GM12865 (cell line): Measurements from ENCODE around the gene C17orf67.

Experiments
- DNase-seq: peaks from one replicate; pipeline ENCODE4 v3.0.0; 2010; ENCODE audit warnings: low read depth
- H3K4me3 ChIP-seq: 2 replicates; pipeline ENCODE4 v1.5.1; 2011; ENCODE audit warnings: mild to moderate bottlenecking, low read depth, low read length, control low read depth
- CTCF ChIP-seq: IDR thresholded peaks from 2 replicates; pipeline ENCODE4 v1.5.1; 2011; ENCODE audit warnings: low read length, control low read depth, low read depth, inconsistent platforms; ENCODE audit not compliant: insufficient read depth; ENCODE audit errors: missing control alignments

C17orf67 gene

GRCh38 chr17:56793531-56793930 lies 40.2 kb downstream of the C17orf67 start:
- DNase-seq: no peak
- TF ChIP-seq CTCF: no peak
- H3K4me3 ChIP-seq: no peak overlapping the region

DNA sequence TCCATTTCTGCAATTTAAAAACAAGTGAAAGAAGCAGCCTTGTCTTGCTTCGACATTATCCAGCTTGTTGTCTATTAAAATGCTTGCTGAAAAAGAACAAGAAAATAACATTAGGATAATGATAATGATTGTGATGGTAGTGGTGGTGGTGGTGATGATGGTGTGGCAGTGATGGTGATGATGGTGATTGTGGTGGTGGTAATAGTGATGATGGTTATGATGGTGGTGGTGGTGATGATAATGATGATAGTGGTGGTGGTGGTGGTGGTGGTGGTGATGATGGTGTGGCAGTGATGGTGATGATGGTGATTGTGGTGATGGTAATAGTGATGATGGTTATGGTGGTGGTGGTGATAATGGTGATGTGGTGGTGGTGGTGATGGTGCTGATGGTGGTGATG lies 41.5 kb downstream of the C17orf67 start:
- DNase-seq: no peak
- no peak overlapping the region for H3K4me3 ChIP-seq
- no peak for TF ChIP-seq CTCF

DNA sequence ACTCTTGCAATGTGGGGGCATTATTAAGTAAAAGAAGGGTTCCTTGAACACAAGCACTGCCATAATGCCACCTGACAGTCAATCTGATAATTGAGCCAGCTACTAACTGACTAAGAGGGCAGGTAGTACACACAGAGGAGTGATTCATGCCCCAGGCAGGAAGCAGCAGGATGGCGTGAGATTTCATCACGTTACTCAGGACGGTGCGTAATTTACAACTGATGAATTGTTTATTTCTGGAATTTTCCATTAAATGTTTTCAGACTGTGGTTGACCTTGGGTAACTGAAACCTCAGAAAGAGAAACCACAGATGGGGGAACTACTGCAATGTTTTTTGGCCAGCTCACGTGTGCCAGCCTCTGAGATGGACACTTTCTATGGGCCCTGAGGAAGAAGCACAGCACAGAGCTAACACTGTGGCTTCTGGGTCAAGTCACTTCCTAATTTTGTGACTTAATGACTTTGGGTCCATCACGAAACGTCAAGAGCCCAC lies 46.7 kb downstream of the C17orf67 start:
- no peak overlapping the region for H3K4me3 ChIP-seq
- DNase-seq: peak; percentile 55
- TF ChIP-seq CTCF: no peak

DNA sequence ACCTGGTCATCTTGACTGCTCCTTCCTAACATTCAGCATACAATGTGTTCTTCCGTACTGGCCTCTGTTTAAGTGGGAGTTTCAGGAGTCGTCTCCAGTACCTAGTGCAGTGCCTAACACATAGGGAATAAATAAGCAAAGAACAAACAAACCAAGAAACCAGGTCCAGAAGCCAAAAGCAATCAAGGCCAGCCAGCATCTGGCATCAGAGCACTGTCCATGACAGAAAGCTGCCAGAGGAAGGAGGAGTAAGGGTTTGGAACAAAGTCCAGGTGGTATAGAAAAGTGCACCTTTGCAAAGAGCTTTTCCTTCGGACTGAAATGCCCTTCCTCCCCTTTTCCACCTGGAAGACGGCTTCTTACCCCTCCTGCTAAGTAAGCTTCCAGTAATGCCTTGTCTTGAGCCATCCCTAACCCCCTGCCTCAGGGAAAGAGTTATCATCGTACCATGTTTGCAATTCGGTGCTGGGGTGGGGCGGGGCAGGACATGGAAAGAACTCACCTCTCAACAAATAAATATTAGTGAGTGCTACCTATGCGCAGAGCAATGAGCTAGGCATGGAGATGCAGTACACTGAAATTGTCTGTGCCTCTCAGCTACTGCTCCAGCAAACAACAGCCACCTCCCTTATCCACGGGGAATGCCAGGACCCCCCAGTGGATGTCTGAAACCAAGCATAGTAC lies 47.6 kb downstream of the C17orf67 start:
- no peak overlapping the region for H3K4me3 ChIP-seq
- no peak for DNase-seq
- TF ChIP-seq CTCF: no peak

- no peak overlapping the region for H3K4me3 ChIP-seq
- DNase-seq: no peak
- no peak for TF ChIP-seq CTCF
Observed at GRCh38 chr17:56785405-56785804, 48.3 kb downstream of the C17orf67 start.

DNA sequence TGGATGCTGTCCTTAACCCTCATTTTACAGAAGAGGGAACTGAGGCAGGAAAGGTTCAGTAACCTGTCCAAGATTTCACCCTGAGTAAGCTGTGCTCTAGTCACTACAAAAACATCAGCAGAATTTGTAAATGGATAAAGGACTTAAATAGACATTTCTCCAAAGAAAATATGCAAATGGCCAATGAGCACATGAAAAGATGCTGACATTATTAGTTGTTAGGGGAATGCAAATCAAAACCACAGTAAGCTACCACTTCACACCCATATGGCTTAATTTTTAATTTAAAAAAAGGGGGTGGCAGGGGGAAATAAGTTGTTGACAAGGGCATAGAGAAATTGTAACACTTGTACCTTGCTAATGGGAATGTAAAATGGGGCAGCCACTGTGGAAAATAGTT lies 51.4 kb downstream of the C17orf67 start:
- DNase-seq: no peak
- TF ChIP-seq CTCF: no peak
- no peak overlapping the region for H3K4me3 ChIP-seq

DNA sequence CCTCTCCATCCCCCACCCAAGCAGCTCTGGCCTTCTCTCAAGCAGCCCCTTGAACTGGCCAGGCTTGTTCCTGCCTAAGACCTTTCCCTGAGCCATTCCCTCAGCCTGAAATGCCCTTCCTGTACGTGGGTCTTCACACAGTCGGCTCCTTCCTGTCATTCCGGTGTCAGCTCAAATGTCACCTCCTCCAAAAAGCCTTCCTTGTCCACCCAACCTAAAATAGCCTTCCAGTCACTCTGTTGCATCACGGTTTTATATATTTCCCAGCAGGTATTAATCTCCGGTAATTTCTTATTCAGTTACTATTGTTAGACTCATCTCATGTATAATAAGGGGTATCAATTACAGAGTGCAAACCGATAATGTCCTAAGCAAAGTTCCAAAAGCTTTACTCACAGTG lies 51.8 kb downstream of the C17orf67 start:
- DNase-seq: no peak
- H3K4me3 ChIP-seq: no peak overlapping the region
- no peak for TF ChIP-seq CTCF
